GM23248 (cell line): Measurements from ENCODE around the gene ROCK2.

Experiments
- EZH2 ChIP-seq: fragments of 200-600 bp; sonication (generic); IDR thresholded peaks from 2 replicates; pipeline ENCODE4 v1.6.1; 2018; ENCODE audit warnings: antibody characterized with exemption, mild to moderate bottlenecking; ENCODE audit not compliant: insufficient read depth, poor library complexity, severe bottlenecking
- EZH2phosphoT487 ChIP-seq: fragments of 200-600 bp; sonication (generic); IDR thresholded peaks from 2 replicates; pipeline ENCODE4 v1.6.1; 2018; ENCODE audit warnings: antibody characterized with exemption, moderate library complexity, mild to moderate bottlenecking, low read depth; ENCODE audit not compliant: insufficient read depth

- TF ChIP-seq EZH2 (no peak), EZH2phosphoT487 (no peak)
Observed at GRCh38 chr2:11389551-11390398, 45.3 kb upstream of the ROCK2 start.
